Measurements from ENCODE around the gene VMP1. TPM values are rescaled to one million over a fixed set of nuclear protein-coding genes. Genes with fewer than 3 reads are reported as not detected.

Gene VMP1
- total RNA-seq, 2 donors from 2014 or later: 48.0 to 63.4 TPM

DNA sequence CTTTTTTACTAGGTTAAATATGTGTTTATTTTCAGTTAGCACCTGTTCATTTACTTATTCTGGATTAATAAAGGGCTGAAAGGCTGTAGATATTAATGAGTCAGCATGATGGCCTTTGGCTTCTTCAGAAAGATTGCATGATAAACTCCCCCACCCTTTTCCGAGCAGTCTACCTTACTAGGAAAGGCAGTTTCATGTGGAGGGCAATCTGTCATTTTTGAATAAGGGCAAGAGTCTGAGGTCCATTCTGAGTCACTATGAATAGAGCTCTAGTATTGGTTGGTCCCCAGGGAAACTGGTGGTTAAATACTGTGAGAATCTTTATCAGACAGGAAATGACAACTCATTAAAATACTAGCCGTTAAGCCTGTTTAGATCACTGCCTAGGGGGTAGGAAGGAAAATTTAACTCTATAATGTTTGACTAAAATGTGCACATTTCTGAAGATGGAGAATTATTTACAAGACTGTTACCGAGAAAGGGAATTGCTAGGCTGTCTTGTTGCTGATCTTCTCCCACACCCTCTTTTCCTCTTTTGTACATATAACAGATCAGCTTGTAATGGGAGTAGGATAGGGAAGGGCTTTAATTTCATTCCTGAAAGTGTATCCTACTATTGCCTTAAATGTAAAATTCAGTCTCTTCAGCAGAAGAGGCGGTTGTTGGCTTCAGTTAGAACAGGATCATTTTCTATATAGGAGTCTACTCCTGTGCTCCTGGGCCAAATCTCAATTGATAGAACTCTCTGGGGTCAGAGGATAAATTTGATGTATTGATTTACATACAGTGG is 122.0 kb downstream of the VMP1 start:
- H3K4me3 ChIP-seq: peak overlapping the region; percentile 6 to 7
- TF ChIP-seq, protein P1, sequence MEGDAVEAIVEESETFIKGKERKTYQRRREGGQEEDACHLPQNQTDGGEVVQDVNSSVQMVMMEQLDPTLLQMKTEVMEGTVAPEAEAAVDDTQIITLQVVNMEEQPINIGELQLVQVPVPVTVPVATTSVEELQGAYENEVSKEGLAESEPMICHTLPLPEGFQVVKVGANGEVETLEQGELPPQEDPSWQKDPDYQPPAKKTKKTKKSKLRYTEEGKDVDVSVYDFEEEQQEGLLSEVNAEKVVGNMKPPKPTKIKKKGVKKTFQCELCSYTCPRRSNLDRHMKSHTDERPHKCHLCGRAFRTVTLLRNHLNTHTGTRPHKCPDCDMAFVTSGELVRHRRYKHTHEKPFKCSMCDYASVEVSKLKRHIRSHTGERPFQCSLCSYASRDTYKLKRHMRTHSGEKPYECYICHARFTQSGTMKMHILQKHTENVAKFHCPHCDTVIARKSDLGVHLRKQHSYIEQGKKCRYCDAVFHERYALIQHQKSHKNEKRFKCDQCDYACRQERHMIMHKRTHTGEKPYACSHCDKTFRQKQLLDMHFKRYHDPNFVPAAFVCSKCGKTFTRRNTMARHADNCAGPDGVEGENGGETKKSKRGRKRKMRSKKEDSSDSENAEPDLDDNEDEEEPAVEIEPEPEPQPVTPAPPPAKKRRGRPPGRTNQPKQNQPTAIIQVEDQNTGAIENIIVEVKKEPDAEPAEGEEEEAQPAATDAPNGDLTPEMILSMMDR (IDR thresholded peaks at IDR 0.05): no peak
- peaks cover 0 to 52% of the 10 kb centered on the region in 2 donors for H3K4me1 ChIP-seq
- peak overlapping the region; percentile 70 to 85 for H3K27ac ChIP-seq
- DNase-seq (ENCODE audit: low spot score): no peak
- H3K36me3 ChIP-seq: no peaks in the 10 kb centered on the region
- H3K9me3 ChIP-seq: no peaks in the 10 kb centered on the region
- no peaks in the 10 kb centered on the region for H3K27me3 ChIP-seq

DNA sequence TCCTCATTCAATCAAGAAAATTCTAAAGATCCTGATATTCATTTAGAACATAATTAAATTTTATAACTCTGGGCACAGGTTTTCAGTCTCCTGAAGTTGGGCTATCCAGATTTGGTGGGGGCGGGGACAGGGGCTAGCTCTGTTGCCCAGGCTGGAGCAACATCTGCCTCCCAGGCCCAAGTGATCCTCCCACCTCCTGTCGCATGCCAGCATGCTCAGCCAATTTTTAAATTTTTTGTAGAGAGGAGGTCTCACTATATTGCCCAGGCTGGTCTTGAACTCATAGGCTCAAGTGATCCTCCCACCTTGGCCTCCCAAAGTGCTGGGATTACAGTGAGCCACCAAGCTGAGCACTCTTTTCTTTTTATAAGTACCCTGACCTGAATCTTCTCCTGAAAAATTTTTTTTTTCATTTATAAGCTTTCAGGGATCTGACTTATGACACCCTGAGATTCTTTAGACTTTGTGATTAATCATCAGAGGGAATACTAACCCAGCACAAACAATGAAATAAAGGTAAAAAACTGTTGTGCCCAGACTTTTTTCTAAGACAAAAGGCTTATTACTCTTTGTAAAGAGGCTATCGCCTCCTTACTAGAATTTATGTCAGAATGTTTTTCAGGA is 122.7 kb downstream of the VMP1 start:
- Histone ChIP-seq H3K4me3 (no peak overlapping the region), H3K9me3 (no peaks in the 10 kb centered on the region), H3K27ac (peak overlapping the region; percentile 70 to 85), H3K4me1 (peaks cover 0 to 51% of the 10 kb centered on the region in 2 donors), H3K36me3 (no peaks in the 10 kb centered on the region), H3K27me3 (no peaks in the 10 kb centered on the region)
- TF ChIP-seq, protein P1 (IDR thresholded peaks at IDR 0.05): no peak
- DNase-seq (ENCODE audit: low spot score): no peak

DNA sequence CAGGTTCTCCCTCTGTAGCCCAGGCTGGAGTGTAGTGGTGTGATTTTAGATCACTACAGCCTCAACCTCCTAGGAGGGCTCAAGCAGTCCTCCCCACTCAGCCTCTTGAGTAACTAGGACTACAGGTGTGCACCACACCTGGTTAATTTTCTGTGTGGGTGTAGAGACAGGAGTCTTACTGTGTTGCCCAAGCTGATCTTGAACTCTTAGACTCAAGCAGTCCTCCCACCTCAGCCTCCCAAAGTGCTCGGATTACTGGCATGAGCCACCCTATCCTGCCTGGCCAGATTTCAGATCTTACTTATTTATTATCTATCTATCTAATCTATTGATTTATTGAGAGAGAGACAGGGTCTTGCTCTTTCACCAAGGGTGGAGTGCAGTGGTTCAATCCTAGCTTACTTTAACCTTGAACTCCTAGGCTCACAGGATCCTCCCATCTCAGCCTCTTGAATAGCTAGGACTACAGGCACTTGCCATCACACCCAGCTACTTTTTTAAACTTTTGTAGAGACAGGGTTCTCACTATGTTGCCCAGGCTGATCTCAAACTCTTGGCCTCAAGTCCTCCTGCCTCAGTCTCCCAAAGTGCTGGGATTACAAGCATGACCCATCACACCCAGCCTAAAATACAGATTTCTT is 123.5 kb downstream of the VMP1 start:
- H3K4me3 ChIP-seq: no peak overlapping the region
- peak overlapping the region; percentile 29 to 85 for H3K27ac ChIP-seq
- TF ChIP-seq, protein P1 (IDR thresholded peaks at IDR 0.05): no peak
- peaks cover 0 to 44% of the 10 kb centered on the region in 2 donors for H3K4me1 ChIP-seq
- no peaks in the 10 kb centered on the region for H3K9me3 ChIP-seq
- no peak for DNase-seq (ENCODE audit: low spot score)
- H3K36me3 ChIP-seq: no peaks in the 10 kb centered on the region
- no peaks in the 10 kb centered on the region for H3K27me3 ChIP-seq

DNA sequence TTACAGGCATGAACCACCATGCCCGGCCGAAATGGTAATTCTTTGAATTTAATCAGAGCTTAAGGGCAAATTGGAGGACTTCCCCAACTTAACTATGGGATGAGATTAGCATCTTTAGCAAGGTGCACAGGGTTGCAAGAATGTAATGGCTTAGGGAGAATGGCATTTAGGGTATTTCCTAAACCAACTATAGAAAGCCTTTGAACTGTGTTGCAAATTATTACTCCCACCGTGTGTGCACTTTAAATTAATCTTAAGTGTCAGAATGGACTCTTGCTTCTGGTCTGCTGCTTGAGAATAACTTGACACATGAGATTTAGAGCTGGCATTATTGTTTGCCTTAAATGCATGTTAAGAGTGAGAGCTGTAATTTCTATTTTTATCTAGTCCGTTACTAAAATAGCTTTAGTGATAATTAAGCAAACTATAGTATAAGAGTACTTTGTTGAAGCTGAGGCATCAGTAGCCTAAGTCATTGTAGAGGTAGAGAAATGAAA is 125.5 kb downstream of the VMP1 start:
- no peak for DNase-seq (ENCODE audit: low spot score)

DNA sequence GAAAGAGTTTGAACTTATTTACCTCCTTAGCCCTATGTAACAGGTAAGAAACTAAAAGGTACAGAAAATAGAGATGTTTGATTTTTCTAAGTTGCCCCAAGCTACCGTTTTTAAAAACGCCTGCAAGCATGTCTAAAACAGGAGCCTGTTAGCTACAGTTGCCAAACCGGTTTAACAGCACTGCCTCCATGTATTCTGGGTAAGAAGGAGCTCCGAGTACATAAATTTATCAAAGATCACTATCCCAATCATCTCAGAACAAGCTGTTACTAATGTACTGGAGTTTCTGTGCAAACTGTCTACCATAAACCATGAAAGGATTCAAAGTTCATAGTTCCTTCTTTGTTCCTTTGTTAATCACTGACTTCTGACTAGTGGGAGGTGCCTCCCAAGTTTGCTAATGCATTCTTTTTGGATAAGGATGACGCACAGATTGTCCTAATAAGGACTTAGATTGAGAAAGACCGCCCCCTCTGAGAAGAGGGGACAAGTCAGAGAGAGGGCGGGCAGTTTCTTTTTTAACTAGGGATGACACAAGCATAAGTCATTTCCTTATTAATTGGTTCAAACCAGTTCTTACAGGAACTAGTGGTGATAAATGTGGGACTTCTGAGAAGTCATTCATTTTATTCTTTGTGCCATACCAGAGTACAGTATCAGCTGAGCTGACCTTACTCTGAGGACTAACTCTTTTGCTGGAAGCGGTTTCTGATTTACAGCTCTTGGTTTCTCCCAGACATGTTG is 130.0 kb downstream of the VMP1 start:
- H3K9me3 ChIP-seq: no peaks in the 10 kb centered on the region

More for the DNA sequence above, 125.5 kb downstream of the VMP1 start:
- TF ChIP-seq, protein P1 (IDR thresholded peaks at IDR 0.05): no peak
- H3K4me3 ChIP-seq: no peak overlapping the region
- H3K27me3 ChIP-seq: no peaks in the 10 kb centered on the region
- no peaks in the 10 kb centered on the region for H3K9me3 ChIP-seq
- H3K36me3 ChIP-seq: no peaks in the 10 kb centered on the region
- peak overlapping the region; percentile 23 to 73 for H3K27ac ChIP-seq
- peaks cover 0 to 35% of the 10 kb centered on the region in 2 donors for H3K4me1 ChIP-seq

More for the DNA sequence above, 130.0 kb downstream of the VMP1 start:
- Histone ChIP-seq H3K27ac (peak overlapping the region; percentile 92 to 95), H3K27me3 (no peaks in the 10 kb centered on the region), H3K4me1 (peaks cover 0 to 21% of the 10 kb centered on the region in 2 donors), H3K36me3 (peaks cover 37% of the 10 kb centered on the region), H3K4me3 (peak overlapping the region; percentile 56 to 58)
- DNase-seq (ENCODE audit: low spot score): peak; percentile 82
- TF ChIP-seq, protein P1 (IDR thresholded peaks at IDR 0.05): no peak
